ENCODE results near the gene C4orf50. TPM values are rescaled to one million over a fixed set of nuclear protein-coding genes. Genes with fewer than 3 reads are reported as not detected.

Gene C4orf50
- total RNA-seq, 4 donors from 2014 or later = not detected

DNA sequence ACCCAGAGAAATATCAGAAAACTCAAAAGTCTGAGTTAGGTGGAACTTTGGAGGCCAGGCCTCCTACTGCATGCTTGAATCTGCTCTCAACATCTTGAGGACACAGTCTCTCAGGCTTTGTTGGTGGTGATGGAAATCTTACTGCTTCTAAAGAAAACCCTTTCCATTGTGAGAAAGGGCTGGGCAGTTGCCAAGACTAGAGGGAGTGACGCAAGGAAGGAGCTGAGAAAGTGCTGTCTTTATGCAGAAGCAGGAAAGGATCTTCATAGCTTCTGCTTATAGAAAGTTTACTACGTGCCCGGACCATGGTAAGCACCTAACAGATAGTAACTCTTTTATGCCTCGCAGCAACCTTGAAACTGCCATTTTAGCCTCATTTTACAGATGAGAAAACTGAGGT is 122.9 kb downstream of the C4orf50 start:
- no peak for DNase-seq (ENCODE audit: low spot score in 2 of 2)
- TF ChIP-seq POLR2A (IDR thresholded peaks at IDR 0.05) = no peak
- TF ChIP-seq POLR2AphosphoS5 (IDR thresholded peaks at IDR 0.05) = no peak
- TF ChIP-seq, protein P1, sequence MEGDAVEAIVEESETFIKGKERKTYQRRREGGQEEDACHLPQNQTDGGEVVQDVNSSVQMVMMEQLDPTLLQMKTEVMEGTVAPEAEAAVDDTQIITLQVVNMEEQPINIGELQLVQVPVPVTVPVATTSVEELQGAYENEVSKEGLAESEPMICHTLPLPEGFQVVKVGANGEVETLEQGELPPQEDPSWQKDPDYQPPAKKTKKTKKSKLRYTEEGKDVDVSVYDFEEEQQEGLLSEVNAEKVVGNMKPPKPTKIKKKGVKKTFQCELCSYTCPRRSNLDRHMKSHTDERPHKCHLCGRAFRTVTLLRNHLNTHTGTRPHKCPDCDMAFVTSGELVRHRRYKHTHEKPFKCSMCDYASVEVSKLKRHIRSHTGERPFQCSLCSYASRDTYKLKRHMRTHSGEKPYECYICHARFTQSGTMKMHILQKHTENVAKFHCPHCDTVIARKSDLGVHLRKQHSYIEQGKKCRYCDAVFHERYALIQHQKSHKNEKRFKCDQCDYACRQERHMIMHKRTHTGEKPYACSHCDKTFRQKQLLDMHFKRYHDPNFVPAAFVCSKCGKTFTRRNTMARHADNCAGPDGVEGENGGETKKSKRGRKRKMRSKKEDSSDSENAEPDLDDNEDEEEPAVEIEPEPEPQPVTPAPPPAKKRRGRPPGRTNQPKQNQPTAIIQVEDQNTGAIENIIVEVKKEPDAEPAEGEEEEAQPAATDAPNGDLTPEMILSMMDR (IDR thresholded peaks at IDR 0.05) = no peak
- TF ChIP-seq EP300 (IDR thresholded peaks at IDR 0.05) = no peak
- WGBS = 68% methylated on average over 4 of the region's 4 CpGs

DNA sequence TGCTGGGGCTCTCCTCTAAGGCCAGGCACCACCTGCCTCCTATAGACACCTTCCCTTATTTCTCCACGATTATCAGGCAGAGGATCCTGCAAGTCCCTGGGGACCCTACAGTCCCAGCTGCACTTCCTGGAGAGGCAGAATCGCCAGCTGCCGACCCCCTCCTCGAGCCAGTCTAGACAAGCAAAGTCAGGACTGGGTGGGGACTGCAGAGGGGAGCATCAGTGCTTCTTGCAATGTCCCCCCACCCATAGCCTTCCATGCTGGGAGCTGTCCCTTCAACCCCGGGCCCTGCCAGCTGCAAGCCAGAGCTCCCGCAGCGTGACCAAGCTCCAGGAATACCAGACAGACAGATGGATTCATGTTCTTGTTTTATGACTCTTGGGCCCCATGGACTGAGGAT is 124.0 kb downstream of the C4orf50 start:
- Histone ChIP-seq H3K27me3 (peaks cover 90% of the 10 kb centered on the region), H3K4me3 (no peak overlapping the region), H3K9me3 (no peaks in the 10 kb centered on the region), H3K27ac (no peak overlapping the region), H3K36me3 (no peaks in the 10 kb centered on the region), H3K4me1 (peaks cover 21% of the 10 kb centered on the region)
- WGBS = 10% methylated on average over 4 of the region's 7 CpGs
- DNase-seq (ENCODE audit: low spot score in 2 of 2) = no peak
- TF ChIP-seq POLR2A (IDR thresholded peaks at IDR 0.05) (no peak), EP300 (IDR thresholded peaks at IDR 0.05) (no peak), POLR2AphosphoS5 (IDR thresholded peaks at IDR 0.05) (no peak)
- TF ChIP-seq, protein P1 (IDR thresholded peaks at IDR 0.05) = no peak

More for the DNA sequence above, 122.9 kb downstream of the C4orf50 start:
- no peak overlapping the region for H3K4me3 ChIP-seq
- peaks cover 17% of the 10 kb centered on the region for H3K4me1 ChIP-seq
- no peak overlapping the region for H3K27ac ChIP-seq
- no peaks in the 10 kb centered on the region for H3K9me3 ChIP-seq
- H3K36me3 ChIP-seq = no peaks in the 10 kb centered on the region
- H3K27me3 ChIP-seq = peaks cover 83% of the 10 kb centered on the region

DNA sequence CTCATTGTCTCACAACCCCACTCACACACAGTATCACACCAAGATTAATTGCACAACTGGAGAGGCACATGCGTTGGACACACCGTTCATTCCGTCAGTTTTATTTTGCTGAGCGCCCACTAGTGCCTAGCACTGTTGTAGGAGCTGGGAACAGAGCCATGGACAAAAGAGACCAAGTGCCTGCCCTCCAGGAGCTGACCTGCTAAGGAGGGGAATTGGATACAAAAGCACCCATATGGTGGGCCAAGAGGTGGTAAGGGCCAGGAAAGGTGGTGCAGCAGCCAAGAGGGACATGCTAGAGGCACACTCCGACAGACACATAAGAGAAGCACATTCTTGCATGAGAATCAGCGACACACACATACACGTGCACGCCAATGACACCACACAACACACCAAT is 124.6 kb downstream of the C4orf50 start:
- Histone ChIP-seq H3K4me3 (no peak overlapping the region), H3K27me3 (peaks cover 97% of the 10 kb centered on the region), H3K4me1 (peaks cover 25% of the 10 kb centered on the region), H3K27ac (no peak overlapping the region), H3K9me3 (no peaks in the 10 kb centered on the region), H3K36me3 (no peaks in the 10 kb centered on the region)
- TF ChIP-seq POLR2A (IDR thresholded peaks at IDR 0.05) (no peak), POLR2AphosphoS5 (IDR thresholded peaks at IDR 0.05) (no peak), EP300 (IDR thresholded peaks at IDR 0.05) (no peak)
- TF ChIP-seq, protein P1 (IDR thresholded peaks at IDR 0.05) = no peak
- 48% methylated on average over 8 of the region's 8 CpGs for WGBS
- no peak for DNase-seq (ENCODE audit: low spot score in 2 of 2)

DNA sequence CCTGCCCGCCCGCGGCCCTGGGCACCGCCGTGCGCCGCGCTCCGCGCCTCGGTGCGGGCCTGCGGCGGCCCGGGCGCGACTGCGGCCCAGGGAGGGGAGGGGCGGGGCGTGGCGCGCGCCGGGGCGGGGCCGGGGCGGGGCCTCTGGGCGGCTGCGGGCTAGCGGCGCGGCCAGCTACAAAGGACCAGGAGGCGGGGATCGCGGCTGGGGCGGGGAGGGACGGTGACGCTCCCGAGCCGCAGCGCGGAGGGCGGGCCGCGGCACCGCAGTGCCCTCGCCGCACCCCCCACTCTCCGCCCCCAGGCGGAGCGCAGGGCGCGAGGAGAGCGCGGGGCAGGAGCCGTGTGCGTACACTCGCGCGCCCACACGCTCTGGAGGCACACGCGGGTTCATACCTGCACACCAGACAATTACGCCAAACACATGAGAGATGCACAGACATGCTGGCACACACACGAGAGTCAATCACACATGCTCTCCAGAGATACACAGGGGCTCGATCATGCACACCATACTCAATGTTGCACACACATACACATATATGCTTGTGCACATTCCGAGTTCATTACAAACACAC is 125.1 kb downstream of the C4orf50 start, which contains the start of gene CRMP1:
Gene CRMP1, minus strand, starts transcription at position 83 of the 577 bp plus-strand sequence. CDS start 117 bp downstream, outside the sequence.
- H3K4me3 ChIP-seq = peak within 1 kb of the TSS; percentile 21
- no peaks in the 10 kb centered on the region for H3K36me3 ChIP-seq
- no peak for DNase-seq (ENCODE audit: low spot score in 2 of 2)
- H3K9me3 ChIP-seq = no peaks in the 10 kb centered on the region
- no peak within 1 kb of the TSS for H3K27ac ChIP-seq
- WGBS = 12% methylated on average over 10 of the region's 67 CpGs
- H3K27me3 ChIP-seq = peaks cover 99% of the 10 kb centered on the region
- TF ChIP-seq POLR2AphosphoS5 (IDR thresholded peaks at IDR 0.05) (no peak), EP300 (IDR thresholded peaks at IDR 0.05) (no peak)
- H3K4me1 ChIP-seq = peaks cover 30% of the 10 kb centered on the region

DNA sequence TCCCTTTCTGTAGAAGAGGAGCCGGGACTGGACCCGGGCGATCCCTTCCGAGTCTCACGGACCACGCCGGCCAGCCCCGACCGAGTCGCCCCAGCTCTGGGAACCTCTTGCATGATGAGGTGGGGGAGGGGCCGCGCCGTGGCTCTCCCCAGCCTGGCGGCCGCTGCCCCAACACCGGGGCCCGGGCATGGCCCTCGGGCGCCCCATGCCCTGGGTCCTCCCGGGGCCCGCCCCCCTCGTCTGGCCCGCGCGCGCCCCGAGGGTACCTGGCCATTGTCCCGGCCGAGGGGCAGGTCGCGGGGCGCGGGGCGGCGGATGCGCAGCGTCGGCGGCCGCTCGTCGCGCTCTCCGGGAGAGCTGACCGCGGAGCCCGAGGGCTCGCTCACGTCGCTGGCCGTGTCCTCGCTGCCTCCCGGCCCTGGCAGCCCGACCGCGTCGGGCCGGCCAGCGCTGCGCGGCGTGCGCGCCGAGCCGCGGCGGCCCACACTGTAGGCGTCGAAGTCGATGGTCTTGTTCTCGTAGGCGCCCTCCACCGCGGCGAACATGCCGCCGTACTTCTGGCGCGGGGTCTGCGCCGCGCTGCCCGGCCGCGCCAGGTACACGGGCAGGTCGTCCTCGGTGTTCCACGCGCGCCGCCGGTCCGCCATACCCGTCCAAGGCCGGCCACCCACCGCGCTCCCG is 125.8 kb downstream of the C4orf50 start:
- WGBS = 6% methylated on average over 25 of the region's 100 CpGs
- H3K4me3 ChIP-seq = peak overlapping the region; percentile 21

More for the DNA sequence above, 125.8 kb downstream of the C4orf50 start:
- H3K27ac ChIP-seq = no peak overlapping the region
- H3K4me1 ChIP-seq = peaks cover 36% of the 10 kb centered on the region
- H3K9me3 ChIP-seq = no peaks in the 10 kb centered on the region
- no peak for DNase-seq (ENCODE audit: low spot score in 2 of 2)
- H3K36me3 ChIP-seq = no peaks in the 10 kb centered on the region
- TF ChIP-seq POLR2A (IDR thresholded peaks at IDR 0.05) (no peak), POLR2AphosphoS5 (IDR thresholded peaks at IDR 0.05) (no peak), EP300 (IDR thresholded peaks at IDR 0.05) (no peak)
- TF ChIP-seq, protein P1 (IDR thresholded peaks at IDR 0.05) = no peak
- H3K27me3 ChIP-seq = peaks cover 99% of the 10 kb centered on the region

Measured in suprapubic skin (tissue), 4 donors.